Body of pancreas (tissue), 4 donors: ENCODE data around the gene HAP1. TPM values are rescaled to one million over a fixed set of nuclear protein-coding genes. Genes with fewer than 3 reads are reported as not detected.
"Not testable (repeated sequence)": the region's sequence is repeated elsewhere in the genome, so short reads cannot be mapped to it uniquely, and the experiment has no call there.

Source experiments
- ATAC-seq: fragments of 150-250 bp; one replicate; pipeline ENCODE4 v1.9.1; 2016
- DNase-seq, 4 donors: peaks; one replicate each; pipeline ENCODE4 v3.0.0-alpha.2; 2019
- H3K27ac ChIP-seq, 4 donors: fragments of 200-600 bp; sonication (generic); 1 replicate in 3 of 4; 2 replicates in 1 of 4; pipeline versions ENCODE4 v1.5.1 to v1.6.1; 2016 to 2019; ENCODE audit warnings: mild to moderate bottlenecking in 1 of 4, mixed read lengths in 1 of 4, moderate library complexity in 1 of 4
- H3K27me3 ChIP-seq, 2 donors: fragments of 200-600 bp; sonication (generic); one replicate each; pipeline ENCODE4 v1.6.0; 2016; ENCODE audit warnings: mild to moderate bottlenecking in 1 of 2
- H3K36me3 ChIP-seq, 2 donors: fragments of 200-600 bp; sonication (generic); replicated peaks in 1 of 2; 2 replicates each; pipeline ENCODE4 v1.5.1; 2016; ENCODE audit warnings: low read depth in 2 of 2; ENCODE audit not compliant: insufficient read depth in 1 of 2
- H3K4me1 ChIP-seq: fragments of 200-600 bp; sonication (generic); one replicate; pipeline ENCODE4 v1.6.0; 2016
- H3K4me3 ChIP-seq, 2 donors: fragments of 200-600 bp; sonication (generic); 1 replicate in 1 of 2; 2 replicates in 1 of 2; pipeline ENCODE4 v1.5.1; 2016 to 2019
- H3K9me3 ChIP-seq, 3 donors: fragments of 200-600 bp; sonication (generic); 1 replicate in 2 of 3; 2 replicates in 1 of 3; pipeline ENCODE4 v1.5.1; 2016
- CTCF ChIP-seq, 7 experiments: fragments of 450-650 bp in 4 of 7; fragments of 200-600 bp in 3 of 7; sonication (generic) in 3 of 7; IDR thresholded peaks; one replicate each; pipeline ENCODE4 v1.5.1; 2016 to 2019; ENCODE audit warnings: antibody characterized with exemption in 7 of 7
- POLR2A ChIP-seq, 3 donors: fragments of 450-650 bp; IDR thresholded peaks; one replicate each; pipeline ENCODE4 v1.6.1; 2016; ENCODE audit warnings: antibody characterized with exemption in 3 of 3, mild to moderate bottlenecking in 2 of 3
- WGBS, 2 donors: methylation state at CpG; one replicate each; pipeline ENCODE4 v1.1.5; 2017; 5-methylcytosine and 5-hydroxymethylcytosine counted together
- intact Hi-C: fragments of 100-400 bp; cut with DNase I; formaldehyde crosslinking; loops from one replicate; pipeline ENCODE4 v1.15.1; 2023
- small RNA-seq: library from RNA; depleted of rRNA; stranded (forward); fragments of <200 nt; gene quantifications from one replicate; pipeline ENCODE3, GENCODE V24; 2016
- total RNA-seq, 2 donors: library from RNA; depleted of rRNA; stranded (reverse); fragments of >200 nt; gene quantifications; one replicate each; pipeline ENCODE4 v1.1.0, GENCODE V29; 2016

The HAP1 gene
- total RNA-seq, 2 donors from 2014 or later = 0.52 to 1.3 TPM

- intact Hi-C loops = no loop called here
- peak overlapping the region; percentile 27 to 83 (median 56) for H3K27ac ChIP-seq
- no peaks in the 10 kb centered on the region for H3K27me3 ChIP-seq
- no peak overlapping the region for H3K4me3 ChIP-seq
- TF ChIP-seq POLR2A (IDR thresholded peaks at IDR 0.05) (peak; percentile 8 to 74 (median 69)), CTCF (IDR thresholded peaks at IDR 0.05) (no peak)
- peak; percentile 19 for ATAC-seq
- no peaks in the 10 kb centered on the region for H3K36me3 ChIP-seq
- no peaks in the 10 kb centered on the region for H3K9me3 ChIP-seq
- no peak for DNase-seq
- peaks cover 21% of the 10 kb centered on the region for H3K4me1 ChIP-seq
- 62 to 80% methylated on average over 2 of the region's 2 CpGs for WGBS, 2 donors
Measured at GRCh38 chr17:41678411-41678906, 56.0 kb downstream of the HAP1 start.

GRCh38 chr17:41676058-41676419 lies 58.4 kb downstream of the HAP1 start:
- no peak for TF ChIP-seq CTCF (IDR thresholded peaks at IDR 0.05)
- no peak for TF ChIP-seq POLR2A (IDR thresholded peaks at IDR 0.05)
- H3K27me3 ChIP-seq = no peaks in the 10 kb centered on the region
- H3K36me3 ChIP-seq = no peaks in the 10 kb centered on the region
- H3K4me1 ChIP-seq = peaks cover 21% of the 10 kb centered on the region
- H3K4me3 ChIP-seq = no peak overlapping the region
- H3K27ac ChIP-seq = peak overlapping the region; percentile 41 to 70 (median 58)
- 21 to 37% methylated on average over 3 of the region's 3 CpGs for WGBS, 2 donors
- DNase-seq = no peak
- intact Hi-C loops = no loop called here
- no peaks in the 10 kb centered on the region for H3K9me3 ChIP-seq
- peak; percentile 4 for ATAC-seq

DNA sequence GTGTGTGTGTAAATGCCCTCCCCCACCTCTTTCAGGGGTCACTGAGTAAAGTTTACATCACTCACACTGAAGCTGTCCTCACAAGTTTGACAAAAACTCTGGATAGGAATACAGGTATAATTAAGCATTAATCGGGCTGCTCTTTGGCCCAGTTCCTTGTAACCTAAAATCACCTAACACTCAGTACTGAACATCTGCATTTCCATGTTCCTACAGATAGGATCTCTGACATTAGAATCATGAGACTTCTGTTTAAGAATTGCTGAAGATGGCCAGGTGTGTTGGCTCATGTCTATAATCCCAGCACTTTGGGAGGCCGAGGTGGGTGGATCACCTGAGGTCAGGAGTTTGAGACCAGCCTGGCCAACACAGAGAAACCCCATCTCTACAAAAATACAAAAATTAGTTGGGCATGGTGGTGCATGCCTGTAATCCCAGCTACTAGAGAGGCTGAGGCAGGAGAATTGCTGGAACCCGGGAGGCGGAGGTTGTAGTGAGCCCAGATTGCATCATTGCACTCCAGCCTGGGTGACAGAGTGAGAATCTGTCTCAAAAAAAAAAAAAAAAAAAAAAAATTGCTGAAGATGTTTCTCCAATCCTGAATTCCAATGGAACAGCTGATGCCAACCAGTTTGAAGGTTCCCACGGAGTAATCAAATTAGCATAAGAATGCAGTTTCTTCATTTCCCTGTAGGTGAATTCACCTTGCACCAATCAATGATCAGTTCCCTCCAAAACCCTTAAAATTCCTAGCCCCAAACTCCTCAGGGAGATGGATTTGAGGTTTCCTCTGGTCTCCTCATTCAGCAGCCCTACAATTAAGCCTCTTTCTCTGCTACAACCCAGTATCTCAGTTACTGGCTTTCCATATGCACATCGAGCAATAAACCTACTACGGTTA lies 59.0 kb downstream of the HAP1 start:
- intact Hi-C loops, H3K4me3 ChIP-seq, H3K36me3 ChIP-seq, H3K9me3 ChIP-seq, H3K27me3 ChIP-seq, DNase-seq: not testable (repeated sequence)
- H3K4me1 ChIP-seq = peaks cover 21% of the 10 kb centered on the region
- WGBS, 2 donors = 54 to 59% methylated on average over 7 of the region's 7 CpGs
- peak; percentile 13 for ATAC-seq
- peak overlapping the region; percentile 41 to 70 (median 58) for H3K27ac ChIP-seq
- TF ChIP-seq CTCF (IDR thresholded peaks at IDR 0.05) = peak in 2 of 7 experiments; percentile 4 to 10

Small RNA genes within 50 kb of the gene (small RNA-seq; reads per million reads assigned to genes)
- not detected for gene RN7SL399P
- gene RNA5SP442 = 0.23 reads per million

Other genes starting within 250 kb of the HAP1 start
- gene KRT36, start 244.7 kb downstream of the HAP1 start, total RNA-seq = not detected
- not detected for gene KRT13, start 229.0 kb downstream of the HAP1 start, total RNA-seq
- gene KRT15, start 215.8 kb downstream of the HAP1 start, total RNA-seq = under 1 TPM in 1 of 2 donors, not detected in 1; 0.52 TPM
- gene KRT19, start 206.3 kb downstream of the HAP1 start, total RNA-seq = 100 to 1,000 TPM in 1 of 2 donors, 10 to 100 TPM in 1; 77.5 to 121 TPM
- gene KRT9, start 162.6 kb downstream of the HAP1 start, total RNA-seq = not detected
- 1 to 10 TPM in 1 of 2 donors, not detected in 1; 2.3 TPM for gene KRT14, start 147.7 kb downstream of the HAP1 start, total RNA-seq
- gene KRT16, start 121.9 kb downstream of the HAP1 start, total RNA-seq = 1 to 10 TPM; 1.6 to 4.2 TPM
- 1 to 10 TPM; 4.4 to 5.9 TPM for gene KRT17, start 110.1 kb downstream of the HAP1 start, total RNA-seq
- 100 to 1,000 TPM in 1 of 2 donors, 10 to 100 TPM in 1; 99.5 to 120 TPM for gene EIF1, start 45.8 kb downstream of the HAP1 start, total RNA-seq
- not detected for gene GAST, start 22.3 kb downstream of the HAP1 start, total RNA-seq
- 10 to 100 TPM; 67.9 to 85.4 TPM for gene JUP, start 52.1 kb upstream of the HAP1 start, total RNA-seq
- 10 to 100 TPM; 18.4 to 22.7 TPM for gene P3H4, start 77.3 kb upstream of the HAP1 start, total RNA-seq
- 10 to 100 TPM; 22.3 to 33.6 TPM for gene FKBP10, start 78.4 kb upstream of the HAP1 start, total RNA-seq
- 10 to 100 TPM; 43.1 to 46.5 TPM for gene NT5C3B, start 101.6 kb upstream of the HAP1 start, total RNA-seq
- not detected for gene KLHL10, start 103.2 kb upstream of the HAP1 start, total RNA-seq
- gene KLHL11, start 130.8 kb upstream of the HAP1 start, total RNA-seq = 10 to 100 TPM; 15.2 to 16.3 TPM
- gene ACLY, start 184.3 kb upstream of the HAP1 start, total RNA-seq = 10 to 100 TPM; 39.2 to 59.0 TPM
- gene ODAD4, start 196.0 kb upstream of the HAP1 start, total RNA-seq = under 1 TPM; 0.26 to 0.66 TPM
- 10 to 100 TPM; 36.3 to 70.2 TPM for gene CNP, start 232.2 kb upstream of the HAP1 start, total RNA-seq